HepG2 (cell line): ENCODE measurements around the gene GALNT15. TPM values are rescaled to one million over a fixed set of nuclear protein-coding genes. Genes with fewer than 3 reads are reported as not detected.

Experiments used
- BCLAF1 ChIP-seq: fragments of 450-650 bp; IDR thresholded peaks from 2 replicates; pipeline ENCODE4 v1.6.1; 2017; ENCODE audit warnings: mild to moderate bottlenecking
- HDAC1 ChIP-seq: sonication (generic); formaldehyde crosslinking; IDR thresholded peaks from 2 replicates; pipeline ENCODE4 v1.5.1; 2020; ENCODE audit warnings: mild to moderate bottlenecking, missing genetic modification reagents
- MAZ ChIP-seq, 2 experiments: sonication (generic) in 1 of 2; formaldehyde crosslinking in 1 of 2; IDR thresholded peaks; 2 replicates each; pipeline versions ENCODE4 v1.5.0 to v1.6.1; 2012 to 2020; ENCODE audit warnings: low read depth in 2 of 2, mild to moderate bottlenecking in 2 of 2, borderline replicate concordance in 1 of 2, improper control_type of control experiment in 1 of 2, low read length in 1 of 2, missing genetic modification reagents in 1 of 2, moderate library complexity in 1 of 2
- MXD4 ChIP-seq: IDR thresholded peaks from 2 replicates; pipeline ENCODE4 v1.6.1; 2016; ENCODE audit warnings: mild to moderate bottlenecking, missing biosample characterization, missing genetic modification reagents
- NFATC3 ChIP-seq: sonication (generic); formaldehyde crosslinking; IDR thresholded peaks from 2 replicates; pipeline ENCODE4 v1.5.1; 2020; ENCODE audit warnings: mild to moderate bottlenecking, missing genetic modification reagents
- NRL ChIP-seq: sonication (generic); formaldehyde crosslinking; IDR thresholded peaks from 2 replicates; pipeline ENCODE4 v1.5.0; 2020; ENCODE audit warnings: missing genetic modification reagents, mild to moderate bottlenecking, moderate library complexity, borderline replicate concordance
- PHF20 ChIP-seq: sonication (generic); formaldehyde crosslinking; IDR thresholded peaks from 2 replicates; pipeline ENCODE4 v1.5.0; 2020; ENCODE audit warnings: mild to moderate bottlenecking, missing genetic modification reagents
- PRDM4 ChIP-seq: sonication (generic); formaldehyde crosslinking; IDR thresholded peaks from 2 replicates; pipeline ENCODE4 v1.9.0; 2021; ENCODE audit warnings: missing genetic modification reagents, borderline replicate concordance
- RAD51 ChIP-seq: fragments of 450-650 bp; IDR thresholded peaks from 2 replicates; pipeline ENCODE4 v1.6.1; 2016; ENCODE audit warnings: borderline replicate concordance
- SCMH1 ChIP-seq: sonication (generic); formaldehyde crosslinking; IDR thresholded peaks from 2 replicates; pipeline ENCODE4 v1.9.0; 2021; ENCODE audit warnings: missing genetic modification reagents, mild to moderate bottlenecking, borderline replicate concordance
- TARDBP ChIP-seq: sonication (generic); formaldehyde crosslinking; IDR thresholded peaks from 2 replicates; pipeline ENCODE4 v1.8.0; 2022; ENCODE audit warnings: mild to moderate bottlenecking, missing genetic modification reagents
- TIGD3 ChIP-seq: sonication (generic); formaldehyde crosslinking; IDR thresholded peaks from 2 replicates; pipeline ENCODE4 v1.5.1; 2020; ENCODE audit warnings: mild to moderate bottlenecking, missing genetic modification reagents, borderline replicate concordance
- ZBTB8A ChIP-seq: sonication (generic); formaldehyde crosslinking; IDR thresholded peaks from 2 replicates; pipeline ENCODE4 v1.4.0; 2020; ENCODE audit warnings: mild to moderate bottlenecking, low read depth, missing genetic modification reagents, borderline replicate concordance
- ZNF232 ChIP-seq: sonication (generic); formaldehyde crosslinking; IDR thresholded peaks from 2 replicates; pipeline ENCODE4 v1.4.0; 2020; ENCODE audit warnings: missing genetic modification reagents, borderline replicate concordance
- ZNF260 ChIP-seq: sonication (generic); formaldehyde crosslinking; IDR thresholded peaks from 2 replicates; pipeline ENCODE4 v1.4.0; 2020; ENCODE audit warnings: missing genetic modification reagents, low read depth, mild to moderate bottlenecking, borderline replicate concordance
- ZNF281 ChIP-seq: sonication (generic); formaldehyde crosslinking; IDR thresholded peaks from 2 replicates; pipeline ENCODE4 v1.4.0; 2020; ENCODE audit warnings: missing genetic modification reagents, borderline replicate concordance
- ZNF33B ChIP-seq: sonication (generic); formaldehyde crosslinking; IDR thresholded peaks from 2 replicates; pipeline ENCODE4 v1.5.1; 2020; ENCODE audit warnings: mild to moderate bottlenecking, missing genetic modification reagents
- ZNF768 ChIP-seq: sonication (generic); formaldehyde crosslinking; IDR thresholded peaks from 2 replicates; pipeline ENCODE4 v1.4.0; 2020; ENCODE audit warnings: missing genetic modification reagents
- polyA plus RNA-seq, 8 experiments: library from polyadenylated mRNA; depleted of rRNA in 3 of 8; stranded (reverse) in 7 of 8; unstranded in 1 of 8; fragments of >200 nt; fragmentation: Illumina TruSeq in 4 of 8; extraction: Trizol in 4 of 8; gene quantifications; 2 replicates each; pipeline versions ENCODE4 v1.2.1 to v1.2.3, GENCODE V29; 2011 to 2016; ENCODE audit warnings: low read depth in 4 of 8, missing spikeins in 1 of 8, mixed read lengths in 1 of 8; ENCODE audit not compliant: insufficient read depth in 1 of 8
- total RNA-seq, 5 experiments: library from RNA; depleted of rRNA; stranded (reverse); fragments of >200 nt; fragmentation: Illumina TruSeq; extraction: Trizol; gene quantifications; 2 replicates each; pipeline ENCODE4 v1.2.3, GENCODE V29; 2016; ENCODE audit warnings: low read depth in 1 of 5

The GALNT15 gene
- total and polyA plus RNA-seq, 2 of the 13 experiments (the other 11 are each of a cell fraction or from before 2014, with no cell fraction given) = 0.02 to 0.04 TPM

- no peak for TF ChIP-seq TIGD3 (CRISPR knock-in tag)
- TF ChIP-seq MAZ (IDR thresholded peaks at IDR 0.05; ENCODE audit: borderline replicate concordance, low read depth, low read length) = no peak
- no peak for TF ChIP-seq MAZ (CRISPR knock-in tag; IDR thresholded peaks at IDR 0.05; ENCODE audit: low read depth)
- TF ChIP-seq HDAC1 (CRISPR knock-in tag) = no peak
- TF ChIP-seq ZBTB8A = no peak
- no peak for TF ChIP-seq NRL (CRISPR knock-in tag)
- no peak for TF ChIP-seq PHF20 (CRISPR knock-in tag)
- TF ChIP-seq ZNF260 = no peak
- TF ChIP-seq ZNF33B (CRISPR knock-in tag) = no peak
- TF ChIP-seq RAD51 = no peak
- no peak for TF ChIP-seq SCMH1
- peak; percentile 46; the same call in 1 of the 2 replicates for TF ChIP-seq ZNF768 (CRISPR knock-in tag)
- TF ChIP-seq ZNF232 (CRISPR knock-in tag) = no peak
- no peak for TF ChIP-seq NFATC3 (CRISPR knock-in tag)
- no peak for TF ChIP-seq TARDBP (CRISPR knock-in tag)
- no peak for TF ChIP-seq PRDM4 (CRISPR knock-in tag)
- no peak for TF ChIP-seq MXD4
- no peak for TF ChIP-seq ZNF281 (CRISPR knock-in tag)
- TF ChIP-seq BCLAF1 = no peak
These were observed 3.6 kb downstream of the GALNT15 start (continued) for GRCh38 chr3:16177962-16178627.
